ENCODE results near the gene TMEM201.

DNA sequence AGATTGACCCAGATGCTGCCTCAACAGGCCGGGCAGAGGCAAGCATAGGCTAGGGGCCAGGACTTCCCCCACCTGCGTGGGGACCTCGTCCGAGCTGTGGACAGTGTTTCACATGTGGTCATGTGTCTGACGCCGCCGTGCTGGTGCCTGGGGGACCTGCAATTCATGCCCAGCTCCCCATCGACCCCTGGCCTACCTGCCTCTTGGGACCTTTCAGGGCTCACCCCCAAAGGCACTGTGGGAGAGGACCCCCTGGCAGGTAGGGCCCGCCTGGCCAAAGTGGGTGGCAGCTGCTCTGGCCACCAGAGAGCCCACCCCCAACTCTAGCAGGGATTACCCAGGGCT lies 4.4 kb downstream of the TMEM201 start:
- TF ChIP-seq POLR2A (IDR thresholded peaks at IDR 0.05; ENCODE audit: low read depth, low read length) (no peak), POLR2AphosphoS5 (IDR thresholded peaks at IDR 0.05; ENCODE audit: low read depth, low read length) (no peak), TAF1 (IDR thresholded peaks at IDR 0.05; ENCODE audit: low read depth, low read length) (no peak), SPI1 (IDR thresholded peaks at IDR 0.05; ENCODE audit: low read depth, low read length) (no peak)

Measured in GM12891 (cell line).